H1 (cell line): ENCODE measurements around the gene MIOX.
A peak's percentile ranks its signal among the peaks of the same experiment; 100 is the strongest.
"Not testable (repeated sequence)": the region's sequence is repeated elsewhere in the genome, so short reads cannot be mapped to it uniquely, and the experiment has no call there.

ENCODE experiments used
- ATF3 ChIP-seq: IDR thresholded peaks from 2 replicates; pipeline ENCODE4 v1.6.1; 2011; ENCODE audit warnings: low read depth, mild to moderate bottlenecking, low read length; ENCODE audit not compliant: insufficient read depth
- BCL11A ChIP-seq, 2 experiments: IDR thresholded peaks; one replicate each; pipeline ENCODE4 v1.6.1; 2011; ENCODE audit warnings: low read depth in 2 of 2, low read length in 2 of 2, mild to moderate bottlenecking in 2 of 2
- CHD2 ChIP-seq: IDR thresholded peaks from 2 replicates; pipeline ENCODE4 v1.6.1; 2012; ENCODE audit warnings: low read length, improper control_type of control experiment
- CTCF ChIP-seq, 3 experiments: IDR thresholded peaks; 1 replicate in 2 of 3; 2 replicates in 1 of 3; pipeline versions ENCODE4 v1.5.1 to v1.6.1; 2011; ENCODE audit warnings: low read length in 3 of 3, mild to moderate bottlenecking in 3 of 3, inconsistent platforms in 2 of 3, low read depth in 1 of 3, moderate library complexity in 1 of 3; ENCODE audit not compliant: insufficient read depth in 1 of 3; ENCODE audit errors: control extremely low read depth in 1 of 3
- EGR1 ChIP-seq: IDR thresholded peaks from 2 replicates; pipeline ENCODE4 v1.6.1; 2011; ENCODE audit warnings: low read depth, low read length, borderline replicate concordance
- EZH2 ChIP-seq: fragments of 200-600 bp; sonication (generic); IDR thresholded peaks from 2 replicates; pipeline ENCODE4 v1.7.1; 2012; ENCODE audit warnings: low read depth, mild to moderate bottlenecking, moderate library complexity, low read length, inconsistent platforms; ENCODE audit not compliant: severe bottlenecking
- MAX ChIP-seq: IDR thresholded peaks from 2 replicates; pipeline ENCODE4 v1.6.1; 2012; ENCODE audit warnings: inconsistent platforms
- POLR2A ChIP-seq, 2 experiments: IDR thresholded peaks; 1 replicate in 1 of 2; 2 replicates in 1 of 2; pipeline ENCODE4 v1.6.1; 2011; ENCODE audit warnings: low read depth in 2 of 2, low read length in 2 of 2, mild to moderate bottlenecking in 2 of 2; ENCODE audit errors: control extremely low read depth in 1 of 2
- POLR2AphosphoS5 ChIP-seq: IDR thresholded peaks from 2 replicates; pipeline ENCODE4 v1.6.1; 2011; ENCODE audit warnings: low read depth, low read length
- RAD21 ChIP-seq, 2 experiments: IDR thresholded peaks in 1 of 2; conservative IDR thresholded peaks in 1 of 2; 2 replicates each; pipeline ENCODE4 v1.6.1; 2011; ENCODE audit warnings: low read depth in 2 of 2, low read length in 2 of 2, improper control_type of control experiment in 1 of 2, inconsistent platforms in 1 of 2, mild to moderate bottlenecking in 1 of 2, moderate library complexity in 1 of 2
- RNF2 ChIP-seq: fragments of 200-900, 300-1000 bp; sonication (generic); IDR thresholded peaks from 2 replicates; pipeline ENCODE4 v1.7.1; 2016; ENCODE audit warnings: borderline replicate concordance, low read depth, mild to moderate bottlenecking, antibody characterized with exemption, low read length; ENCODE audit not compliant: poor library complexity, severe bottlenecking; ENCODE audit errors: missing control alignments
- SP1 ChIP-seq: IDR thresholded peaks from 2 replicates; pipeline ENCODE4 v1.6.1; 2011; ENCODE audit warnings: low read depth, low read length
- SRF ChIP-seq: IDR thresholded peaks from 2 replicates; pipeline ENCODE4 v1.6.1; 2011; ENCODE audit warnings: mild to moderate bottlenecking, low read depth, low read length, moderate library complexity
- USF2 ChIP-seq: IDR thresholded peaks from 2 replicates; pipeline ENCODE4 v1.6.1; 2011; ENCODE audit warnings: low read length, improper control_type of control experiment

- not testable (repeated sequence) for TF ChIP-seq EZH2; CTCF (IDR thresholded peaks at IDR 0.05; ENCODE audit: control extremely low read depth in 1 of 3, insufficient read depth in 1 of 3, low read depth in 1 of 3, low read length in 3 of 3); MAX; POLR2AphosphoS5; SP1; RNF2; EGR1; USF2; CHD2; POLR2A (IDR thresholded peaks at IDR 0.05; ENCODE audit: control extremely low read depth in 1 of 2, low read depth in 2 of 2, low read length in 2 of 2); RAD21 (IDR thresholded peaks at IDR 0.05 in 1 of 2, conservative IDR thresholded peaks at IDR 0.05 in 1 of 2; ENCODE audit: low read depth in 2 of 2, low read length in 2 of 2); ATF3; BCL11A (IDR thresholded peaks at IDR 0.05; ENCODE audit: low read depth in 2 of 2, low read length in 2 of 2)
- peak; percentile 83 for TF ChIP-seq SRF
Observed at GRCh38 chr22:50533856-50534711, 47.4 kb downstream of the MIOX start.
